Activated CD8-positive, alpha-beta T cell treated with anti-CD3 and anti-CD28 coated beads for 36 hours (primary cell): ENCODE data around the gene CYP4V2. TPM values are rescaled to one million over a fixed set of nuclear protein-coding genes. Genes with fewer than 3 reads are reported as not detected.

ENCODE experiments used
- ATAC-seq: fragments of 200-7000 bp; cut with Tn5 transposase; one replicate; pipeline ENCODE4 v1.10.0; 2021; ENCODE audit warnings: mild to moderate bottlenecking, moderate library complexity
- CTCF ChIA-PET: fragments of 350-600 bp; sonication (Branson Sonifier 250); formaldehyde crosslinking; loops from one replicate; lab custom pipeline; 2021; ENCODE audit warnings: antibody characterized with exemption; lab: Charles Lee
- POLR2A ChIA-PET: fragments of 350-600 bp; sonication (Branson Sonifier 250); formaldehyde crosslinking; loops from one replicate; lab custom pipeline; 2021; ENCODE audit warnings: antibody characterized with exemption; lab: Charles Lee
- DNase-seq: peaks from one replicate; pipeline ENCODE4 v3.0.0-alpha.2; 2020
- H3K27ac Mint-ChIP-seq: one replicate; pipeline ENCODE4 v1.8.0; 2021; ENCODE audit warnings: mild to moderate bottlenecking, mixed read lengths
- H3K27me3 Mint-ChIP-seq: one replicate; pipeline ENCODE4 v1.8.0; 2021; ENCODE audit warnings: mixed read lengths
- H3K36me3 Mint-ChIP-seq: one replicate; pipeline ENCODE4 v1.8.0; 2021; ENCODE audit warnings: low read depth, mixed read lengths
- H3K4me1 Mint-ChIP-seq: one replicate; pipeline ENCODE4 v1.8.0; 2021; ENCODE audit warnings: low read depth, mixed read lengths
- H3K4me3 Mint-ChIP-seq: one replicate; pipeline ENCODE4 v1.8.0; 2021; ENCODE audit warnings: mild to moderate bottlenecking, moderate library complexity, mixed read lengths
- H3K9me3 Mint-ChIP-seq: one replicate; pipeline ENCODE4 v1.8.0; 2021; ENCODE audit warnings: mixed read lengths
- CTCF ChIP-seq: fragments of 200-600 bp; IDR thresholded peaks from one replicate; pipeline ENCODE4 v1.8.0; 2022; ENCODE audit warnings: antibody characterized with exemption, mild to moderate bottlenecking
- intact Hi-C: fragments of 100-400 bp; cut with micrococcal nuclease; formaldehyde crosslinking; loops from one replicate; pipeline ENCODE4 v1.10.0; 2022
- total RNA-seq, 2 experiments: library from RNA; stranded (reverse); gene quantifications; one replicate each; pipeline ENCODE4 v1.2.3, GENCODE V29; 2021

The CYP4V2 gene
- total RNA-seq, 2 experiments from 2014 or later = 4.8 to 5.1 TPM

- H3K9me3 Mint-ChIP-seq = no peaks in the 10 kb centered on the region
- ATAC-seq (no peak), DNase-seq (no peak)
- ChIA-PET POLR2A (no interaction called here), CTCF (no interaction called here)
- intact Hi-C loops = no loop called here
- no peak overlapping the region for H3K4me3 Mint-ChIP-seq
- H3K27ac Mint-ChIP-seq = no peak overlapping the region
- H3K36me3 Mint-ChIP-seq = peaks cover 2% of the 10 kb centered on the region
- peaks cover 3% of the 10 kb centered on the region for H3K27me3 Mint-ChIP-seq
- no peak for TF ChIP-seq CTCF
- H3K4me1 Mint-ChIP-seq = peaks cover 23% of the 10 kb centered on the region
Observed at GRCh38 chr4:186188107-186188506, 3.3 kb upstream of the CYP4V2 start.

GRCh38 chr4:186189656-186190055 lies 1.7 kb upstream of the CYP4V2 start:
- H3K36me3 Mint-ChIP-seq = peaks cover 2% of the 10 kb centered on the region
- ChIA-PET POLR2A (interaction anchor here (0.8 to 1.0 kb wide), 2 partner anchors 28 to 45 kb away, joined by 3 to 4 read pairs; no protein-coding TSS in a partner anchor), CTCF (interaction anchor here (0.9 to 1.1 kb wide), 2 partner anchors 12 to 40 kb away, joined by 3 read pairs; no protein-coding TSS in a partner anchor)
- no peaks in the 10 kb centered on the region for H3K9me3 Mint-ChIP-seq
- intact Hi-C loops = no loop called here
- peak; percentile 12 for DNase-seq
- peaks cover 32% of the 10 kb centered on the region for H3K4me1 Mint-ChIP-seq
- ATAC-seq = no peak
- peak overlapping the region; percentile 96 for H3K27ac Mint-ChIP-seq
- H3K27me3 Mint-ChIP-seq = peaks cover 2% of the 10 kb centered on the region
- no peak for TF ChIP-seq CTCF
- H3K4me3 Mint-ChIP-seq = peak overlapping the region; percentile 89

DNA sequence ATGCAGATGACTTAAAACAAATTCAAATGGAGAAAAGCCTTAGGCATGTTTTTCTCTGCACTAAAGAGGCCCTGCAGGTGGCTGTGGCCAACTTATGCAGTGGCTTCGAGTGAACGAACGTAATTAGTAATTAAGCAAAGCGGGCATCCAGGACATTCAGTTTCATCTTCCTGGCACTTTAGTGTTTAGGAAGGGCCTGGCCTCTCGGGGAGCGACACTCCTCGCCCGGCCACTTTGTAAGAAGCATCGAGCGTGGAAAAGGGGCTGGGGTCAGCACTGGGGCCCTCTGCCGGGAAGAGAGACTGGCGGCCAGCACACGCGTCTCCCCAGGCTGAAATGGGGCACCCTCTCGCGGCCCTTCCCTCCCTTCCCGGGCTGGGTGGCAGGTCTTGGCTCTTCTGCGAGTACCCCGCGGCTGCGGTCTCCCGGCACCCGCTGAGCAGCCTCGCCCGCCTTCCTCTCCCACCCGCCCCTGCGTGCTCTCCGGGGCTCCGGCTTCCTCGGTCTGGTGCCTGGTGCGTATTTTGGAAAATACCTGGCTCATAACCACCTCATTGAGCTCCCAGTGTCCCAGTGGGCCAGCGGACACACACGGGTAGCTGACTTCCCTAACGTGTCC lies 677 bp upstream of the CYP4V2 start:
- DNase-seq (peak; percentile 54), ATAC-seq (peak; percentile 35)
- intact Hi-C loops = no loop called here
- peaks cover 9% of the 10 kb centered on the region for H3K36me3 Mint-ChIP-seq
- peak overlapping the region; percentile 96 for H3K27ac Mint-ChIP-seq
- ChIA-PET CTCF (interaction anchor here (1.1 to 1.4 kb wide), 2 partner anchors 31 to 41 kb away, joined by 3 to 4 read pairs; no protein-coding TSS in a partner anchor), POLR2A (interaction anchor here (0.6 to 1.0 kb wide), 4 partner anchors 12 to 1929 kb away, joined by 3 to 4 read pairs (median 3); no protein-coding TSS in a partner anchor)
- H3K27me3 Mint-ChIP-seq = no peaks in the 10 kb centered on the region
- H3K4me3 Mint-ChIP-seq = peak overlapping the region; percentile 89
- H3K9me3 Mint-ChIP-seq = no peaks in the 10 kb centered on the region
- H3K4me1 Mint-ChIP-seq = peaks cover 32% of the 10 kb centered on the region
- no peak for TF ChIP-seq CTCF

- no peak for TF ChIP-seq CTCF
- Mint-ChIP-seq H3K27ac (peak overlapping the region; percentile 93), H3K27me3 (no peaks in the 10 kb centered on the region), H3K4me1 (peaks cover 32% of the 10 kb centered on the region), H3K9me3 (no peaks in the 10 kb centered on the region), H3K4me3 (peak overlapping the region; percentile 97), H3K36me3 (peaks cover 21% of the 10 kb centered on the region)
- peak; percentile 7 for ATAC-seq
- DNase-seq = peak; percentile 45
- intact Hi-C loops = no loop called here
- CTCF ChIA-PET = interaction anchor here (1.4 to 2.7 kb wide), 2 partner anchors 10 to 33 kb away, joined by 4 to 13 read pairs; no protein-coding TSS in a partner anchor
- POLR2A ChIA-PET = interaction anchor here (1.0 to 1.5 kb wide), 2 partner anchors 10 to 46 kb away, joined by 3 to 4 read pairs; no protein-coding TSS in a partner anchor
Observed at GRCh38 chr4:186192066-186192612, 772 bp downstream of the CYP4V2 start.

GRCh38 chr4:186193851-186194250 lies 2.5 kb downstream of the CYP4V2 start:
- no peak for ATAC-seq
- Mint-ChIP-seq H3K27ac (peak overlapping the region; percentile 34), H3K9me3 (no peaks in the 10 kb centered on the region), H3K4me1 (peaks cover 30% of the 10 kb centered on the region), H3K27me3 (no peaks in the 10 kb centered on the region), H3K36me3 (peaks cover 26% of the 10 kb centered on the region), H3K4me3 (no peak overlapping the region)
- ChIA-PET POLR2A (no interaction called here), CTCF (interaction anchor here (1.1 to 2.7 kb wide), 2 partner anchors 8 to 10 kb away, joined by 3 to 13 read pairs; no protein-coding TSS in a partner anchor)
- intact Hi-C loops = no loop called here
- TF ChIP-seq CTCF = no peak
- no peak for DNase-seq
